Ovary (tissue), 3 donors: Measurements from ENCODE around the gene ARID1B.

ENCODE experiments used
- EP300 ChIP-seq: sonication (generic); formaldehyde crosslinking; IDR thresholded peaks from one replicate; pipeline ENCODE4 v1.6.1; 2017; ENCODE audit warnings: antibody characterized with exemption
- POLR2A ChIP-seq: fragments of 450-650 bp; IDR thresholded peaks from one replicate; pipeline ENCODE4 v1.6.1; 2017; ENCODE audit warnings: antibody characterized with exemption, mild to moderate bottlenecking, moderate library complexity
- TF ChIP-seq, protein P1 (sequence below), 3 donors: fragments of 450-650 bp in 2 of 3; fragments of 200-600 bp in 1 of 3; IDR thresholded peaks; one replicate each; pipeline versions ENCODE4 v1.5.1 to v1.8.0; 2016 to 2022; ENCODE audit warnings: antibody characterized with exemption in 3 of 3, mild to moderate bottlenecking in 1 of 3
- donor health status: DM: no; HTN: no; CAD: no.

DNA sequence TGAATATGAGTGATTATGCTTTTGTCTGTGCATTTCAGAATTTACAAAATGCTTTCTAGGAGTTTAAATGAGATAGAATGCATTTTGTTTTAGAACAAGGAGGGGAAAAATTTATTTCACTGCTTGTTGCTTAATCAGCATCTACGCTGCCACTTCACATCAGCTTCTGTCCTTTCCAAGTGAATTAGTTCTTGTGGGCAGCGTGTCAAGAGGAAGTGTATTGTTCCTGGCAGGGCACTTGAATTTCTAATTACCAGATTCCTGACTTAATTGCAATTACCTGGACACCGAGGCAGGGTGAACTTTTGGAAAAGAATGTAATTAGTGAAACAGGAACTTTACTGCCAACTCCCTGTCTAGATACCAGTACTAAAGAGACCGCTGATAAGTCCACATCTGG lies 282.6 kb downstream of the ARID1B start:
- TF ChIP-seq, protein P1, sequence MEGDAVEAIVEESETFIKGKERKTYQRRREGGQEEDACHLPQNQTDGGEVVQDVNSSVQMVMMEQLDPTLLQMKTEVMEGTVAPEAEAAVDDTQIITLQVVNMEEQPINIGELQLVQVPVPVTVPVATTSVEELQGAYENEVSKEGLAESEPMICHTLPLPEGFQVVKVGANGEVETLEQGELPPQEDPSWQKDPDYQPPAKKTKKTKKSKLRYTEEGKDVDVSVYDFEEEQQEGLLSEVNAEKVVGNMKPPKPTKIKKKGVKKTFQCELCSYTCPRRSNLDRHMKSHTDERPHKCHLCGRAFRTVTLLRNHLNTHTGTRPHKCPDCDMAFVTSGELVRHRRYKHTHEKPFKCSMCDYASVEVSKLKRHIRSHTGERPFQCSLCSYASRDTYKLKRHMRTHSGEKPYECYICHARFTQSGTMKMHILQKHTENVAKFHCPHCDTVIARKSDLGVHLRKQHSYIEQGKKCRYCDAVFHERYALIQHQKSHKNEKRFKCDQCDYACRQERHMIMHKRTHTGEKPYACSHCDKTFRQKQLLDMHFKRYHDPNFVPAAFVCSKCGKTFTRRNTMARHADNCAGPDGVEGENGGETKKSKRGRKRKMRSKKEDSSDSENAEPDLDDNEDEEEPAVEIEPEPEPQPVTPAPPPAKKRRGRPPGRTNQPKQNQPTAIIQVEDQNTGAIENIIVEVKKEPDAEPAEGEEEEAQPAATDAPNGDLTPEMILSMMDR (IDR thresholded peaks at IDR 0.05), result no peak
- TF ChIP-seq EP300 (no peak), POLR2A (no peak)
